MM.1S (cell line): ENCODE measurements around the gene PZP.

Source experiments
- EZH2 ChIP-seq: fragments of 300-600 bp; sonication (generic); optimal IDR thresholded peaks from 2 replicates; pipeline ENCODE3; 2017; ENCODE audit warnings: low read depth, mild to moderate bottlenecking, antibody characterized with exemption, low read length, mixed read lengths
- TF ChIP-seq, protein P1 (sequence below): fragments of 300-600 bp; sonication (generic); IDR thresholded peaks from 2 replicates; pipeline ENCODE4 v1.5.1; 2016; ENCODE audit warnings: antibody characterized with exemption, low read length, mixed read lengths

GRCh38 chr12:9179781-9180180 lies 28.4 kb downstream of the PZP start:
- TF ChIP-seq, protein P1, sequence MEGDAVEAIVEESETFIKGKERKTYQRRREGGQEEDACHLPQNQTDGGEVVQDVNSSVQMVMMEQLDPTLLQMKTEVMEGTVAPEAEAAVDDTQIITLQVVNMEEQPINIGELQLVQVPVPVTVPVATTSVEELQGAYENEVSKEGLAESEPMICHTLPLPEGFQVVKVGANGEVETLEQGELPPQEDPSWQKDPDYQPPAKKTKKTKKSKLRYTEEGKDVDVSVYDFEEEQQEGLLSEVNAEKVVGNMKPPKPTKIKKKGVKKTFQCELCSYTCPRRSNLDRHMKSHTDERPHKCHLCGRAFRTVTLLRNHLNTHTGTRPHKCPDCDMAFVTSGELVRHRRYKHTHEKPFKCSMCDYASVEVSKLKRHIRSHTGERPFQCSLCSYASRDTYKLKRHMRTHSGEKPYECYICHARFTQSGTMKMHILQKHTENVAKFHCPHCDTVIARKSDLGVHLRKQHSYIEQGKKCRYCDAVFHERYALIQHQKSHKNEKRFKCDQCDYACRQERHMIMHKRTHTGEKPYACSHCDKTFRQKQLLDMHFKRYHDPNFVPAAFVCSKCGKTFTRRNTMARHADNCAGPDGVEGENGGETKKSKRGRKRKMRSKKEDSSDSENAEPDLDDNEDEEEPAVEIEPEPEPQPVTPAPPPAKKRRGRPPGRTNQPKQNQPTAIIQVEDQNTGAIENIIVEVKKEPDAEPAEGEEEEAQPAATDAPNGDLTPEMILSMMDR: no peak
- TF ChIP-seq EZH2: no peak
